NCI-H2081 (cell line): ENCODE measurements around the gene SYNE1.
"Not testable (repeated sequence)": the region's sequence is repeated elsewhere in the genome, so short reads cannot be mapped to it uniquely, and the experiment has no call there.

ENCODE experiments used
- DNase-seq, 2 experiments: peaks; one replicate each; lab custom pipeline; 2025; lab: John Stamatoyannopoulos, UW

Gene SYNE1

GRCh38 chr6:152094992-152095592 lies 542.1 kb downstream of the SYNE1 start:
- DNase-seq = no peak

- no peak for DNase-seq
Observed at GRCh38 chr6:152094276-152094675, 542.9 kb downstream of the SYNE1 start.

- DNase-seq = no peak
Observed at GRCh38 chr6:152093711-152094110, 543.5 kb downstream of the SYNE1 start.

GRCh38 chr6:152091851-152092341 lies 545.3 kb downstream of the SYNE1 start:
- DNase-seq = no peak

- DNase-seq = no peak
Observed at GRCh38 chr6:152091201-152091600, 546.0 kb downstream of the SYNE1 start.

- no peak for DNase-seq
Observed at GRCh38 chr6:152089992-152090391, 547.2 kb downstream of the SYNE1 start.

- no peak for DNase-seq
Observed at GRCh38 chr6:152087701-152088100, 549.5 kb downstream of the SYNE1 start.

- DNase-seq = no peak
Observed at GRCh38 chr6:152087096-152087495, 550.1 kb downstream of the SYNE1 start.

- no peak for DNase-seq
Observed at GRCh38 chr6:152086223-152086873, 550.8 kb downstream of the SYNE1 start.

- no peak for DNase-seq
Observed at GRCh38 chr6:152085451-152085921, 551.7 kb downstream of the SYNE1 start.

GRCh38 chr6:152078804-152079203 lies 558.4 kb downstream of the SYNE1 start:
- DNase-seq = no peak

GRCh38 chr6:152078001-152078400 lies 559.2 kb downstream of the SYNE1 start:
- DNase-seq = no peak

- not testable (repeated sequence) for DNase-seq
Observed at GRCh38 chr6:152076242-152076641, 560.9 kb downstream of the SYNE1 start.

- DNase-seq = no peak
Observed at GRCh38 chr6:152071843-152072242, 565.3 kb downstream of the SYNE1 start.
